HG03575 (cell line): ENCODE data around the gene MAP6.
"Not testable (repeated sequence)": the region's sequence is repeated elsewhere in the genome, so short reads cannot be mapped to it uniquely, and the experiment has no call there.

Experiments
- ATAC-seq: cut with Tn5 transposase; IDR thresholded peaks from one replicate; pipeline ENCODE4 v1.9.1; 2021; ENCODE audit not compliant: unreplicated experiment, insufficient number of reproducible peaks, low FRiP score; ENCODE audit errors: extremely low read depth

MAP6 gene

GRCh38 chr11:75598900-75599299 lies 69.9 kb downstream of the MAP6 start:
- no peak for ATAC-seq

- no peak for ATAC-seq
Observed at GRCh38 chr11:75598264-75598663, 70.6 kb downstream of the MAP6 start.

DNA sequence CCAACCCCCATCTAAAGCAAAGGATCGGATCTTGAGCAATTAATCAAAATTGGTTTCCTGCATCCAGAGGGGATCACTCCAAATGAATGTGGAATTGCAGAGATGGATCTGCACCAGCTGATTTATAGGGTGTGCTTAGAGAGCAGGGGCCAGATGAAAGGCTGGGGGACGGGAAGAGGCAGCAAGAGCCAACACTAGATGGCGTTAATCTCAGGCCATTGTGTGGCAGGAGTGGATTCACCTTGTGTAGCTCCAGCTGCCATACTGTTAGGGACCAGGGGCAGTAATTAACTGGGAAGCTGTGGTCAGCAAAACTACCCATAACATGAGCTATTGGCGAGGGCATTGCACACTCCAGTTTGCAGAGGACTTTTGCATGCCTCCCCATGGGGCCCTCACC lies 71.2 kb downstream of the MAP6 start:
- no peak for ATAC-seq

GRCh38 chr11:75596914-75597313 lies 71.9 kb downstream of the MAP6 start:
- no peak for ATAC-seq

DNA sequence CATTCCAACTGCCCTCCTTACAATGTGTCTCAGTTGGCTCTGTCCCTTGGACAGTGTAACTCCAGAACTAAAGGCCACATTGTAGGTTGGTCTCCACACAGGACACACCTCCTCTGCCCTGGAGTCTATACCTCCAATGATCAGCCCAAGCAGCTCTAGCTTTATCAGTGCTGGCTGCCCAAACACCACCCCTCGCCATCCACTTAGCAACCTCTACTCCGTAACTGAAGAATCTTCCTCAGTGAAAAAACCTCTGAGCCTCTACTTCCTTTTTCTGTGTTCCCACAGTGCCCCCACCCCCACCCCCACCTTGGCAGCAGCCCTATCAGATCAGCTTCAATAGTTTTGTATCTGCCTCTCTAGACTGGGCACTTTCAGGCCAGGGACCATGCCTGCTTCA lies 73.4 kb downstream of the MAP6 start:
- ATAC-seq, result no peak

DNA sequence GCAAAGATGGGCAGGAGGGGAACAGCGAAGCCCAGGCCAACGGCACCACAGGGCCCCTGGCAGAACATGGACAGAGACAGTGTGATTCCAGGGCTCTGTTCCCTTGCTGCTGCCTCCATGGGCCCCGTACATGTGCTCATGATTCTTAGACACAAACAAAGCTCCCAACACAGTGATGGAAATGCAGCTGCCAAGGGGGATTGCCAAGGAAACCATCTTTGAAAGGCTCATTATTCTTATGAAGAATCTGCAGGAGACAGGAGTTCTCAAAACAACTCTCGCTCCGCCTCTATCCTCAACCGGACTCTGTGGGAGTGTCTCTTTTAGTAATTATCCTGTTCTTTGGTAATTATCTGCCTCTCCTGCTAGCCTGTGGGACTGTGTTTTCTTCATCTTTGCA lies 74.6 kb downstream of the MAP6 start:
- no peak for ATAC-seq

DNA sequence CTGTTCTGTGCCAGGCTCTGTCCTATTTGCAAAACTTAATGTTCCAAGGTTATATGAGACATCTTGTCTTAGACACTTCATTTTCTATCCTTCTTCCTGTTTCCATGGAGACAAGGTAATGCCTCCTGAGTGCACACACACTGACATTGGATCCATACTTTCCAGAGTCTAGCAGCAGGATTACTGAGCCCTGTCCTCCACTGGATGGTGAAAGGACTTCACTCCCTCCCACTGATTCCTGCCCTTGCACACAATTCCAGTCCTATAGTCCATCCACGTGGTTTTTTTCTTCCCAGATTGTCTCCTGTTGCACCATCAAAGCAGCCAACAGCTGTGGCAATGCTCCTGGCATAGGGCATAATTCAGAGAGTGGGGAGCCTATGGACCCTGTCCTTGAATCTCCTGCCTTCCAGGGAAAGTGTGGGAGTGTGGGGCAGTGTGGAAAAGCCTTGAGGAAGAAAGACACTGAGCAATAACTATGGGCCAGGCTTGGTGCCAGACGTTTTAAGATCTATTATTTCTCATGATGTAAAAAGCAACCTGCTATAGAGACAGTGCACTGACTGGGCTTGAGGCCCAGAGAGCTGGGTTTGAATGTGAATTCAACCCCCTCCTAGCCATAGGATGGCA lies 75.4 kb downstream of the MAP6 start:
- no peak for ATAC-seq

GRCh38 chr11:75592715-75593114 lies 76.1 kb downstream of the MAP6 start:
- no peak for ATAC-seq

- ATAC-seq, result no peak
Observed at GRCh38 chr11:75591966-75592365, 76.9 kb downstream of the MAP6 start.

DNA sequence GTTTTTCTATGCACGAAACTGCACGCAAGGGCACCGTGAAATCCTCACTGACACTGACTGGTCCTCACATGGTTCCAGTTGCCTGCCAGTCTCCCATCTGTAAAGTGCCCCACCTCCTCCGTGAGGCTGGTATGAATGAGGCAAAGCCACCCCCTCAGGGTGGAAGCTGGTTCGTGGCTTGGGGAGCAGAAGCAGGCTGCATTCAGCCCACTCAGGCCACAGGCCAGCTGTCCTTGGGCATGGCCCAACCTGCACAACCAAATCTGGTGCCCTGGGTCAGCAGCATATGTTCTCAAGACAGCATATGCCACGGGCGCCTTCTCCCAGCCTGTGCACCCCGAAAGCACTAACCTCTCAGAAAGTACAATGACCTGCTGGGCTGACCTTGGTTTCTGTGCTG lies 77.5 kb downstream of the MAP6 start:
- ATAC-seq, result no peak

GRCh38 chr11:75589933-75590332 lies 78.9 kb downstream of the MAP6 start:
- no peak for ATAC-seq

DNA sequence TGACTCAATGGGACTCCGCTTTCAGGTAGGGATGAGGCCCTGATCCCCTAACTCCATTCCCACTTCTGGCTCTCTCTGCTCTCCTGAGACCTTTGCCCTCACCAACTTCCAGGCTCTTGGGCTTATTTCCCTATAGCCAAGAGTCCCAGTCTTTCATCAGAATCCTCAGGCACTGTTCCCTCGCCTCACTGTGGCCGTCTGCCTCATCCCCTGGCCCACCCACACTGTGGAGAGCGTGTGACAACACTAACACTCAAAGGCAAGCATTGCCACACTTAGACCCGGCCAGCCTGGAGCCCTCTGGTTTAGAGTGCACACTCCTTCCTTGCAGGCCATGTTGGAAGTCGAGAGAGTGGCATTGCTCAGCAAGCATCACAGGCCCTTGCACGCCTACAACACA lies 79.8 kb downstream of the MAP6 start:
- ATAC-seq, result no peak

- ATAC-seq, result no peak
Observed at GRCh38 chr11:75588051-75588481, 80.8 kb downstream of the MAP6 start.

DNA sequence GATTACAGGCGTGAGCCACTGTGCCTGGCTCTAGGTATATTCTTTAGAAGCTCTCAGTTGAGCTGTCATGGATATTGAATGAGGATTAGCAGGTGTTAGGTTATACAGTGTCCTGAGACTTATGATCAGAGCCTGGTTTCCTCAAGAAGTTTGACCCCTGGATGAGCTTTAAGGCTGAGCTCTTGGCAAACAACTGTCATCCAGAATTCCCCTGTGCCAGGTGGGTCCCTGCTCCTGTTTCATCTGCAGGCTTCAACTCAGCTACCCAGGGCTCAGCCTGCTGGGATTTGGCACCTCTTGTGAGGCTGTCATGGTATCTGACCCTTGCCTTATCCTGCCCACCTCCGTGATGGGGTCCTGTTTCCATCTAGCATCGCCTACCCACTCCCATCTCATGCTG lies 82.4 kb downstream of the MAP6 start:
- ATAC-seq, result no peak

GRCh38 chr11:75585293-75585670 lies 83.6 kb downstream of the MAP6 start:
- ATAC-seq, result no peak

GRCh38 chr11:75584659-75585292 lies 84.1 kb downstream of the MAP6 start:
- ATAC-seq, result not testable (repeated sequence)

DNA sequence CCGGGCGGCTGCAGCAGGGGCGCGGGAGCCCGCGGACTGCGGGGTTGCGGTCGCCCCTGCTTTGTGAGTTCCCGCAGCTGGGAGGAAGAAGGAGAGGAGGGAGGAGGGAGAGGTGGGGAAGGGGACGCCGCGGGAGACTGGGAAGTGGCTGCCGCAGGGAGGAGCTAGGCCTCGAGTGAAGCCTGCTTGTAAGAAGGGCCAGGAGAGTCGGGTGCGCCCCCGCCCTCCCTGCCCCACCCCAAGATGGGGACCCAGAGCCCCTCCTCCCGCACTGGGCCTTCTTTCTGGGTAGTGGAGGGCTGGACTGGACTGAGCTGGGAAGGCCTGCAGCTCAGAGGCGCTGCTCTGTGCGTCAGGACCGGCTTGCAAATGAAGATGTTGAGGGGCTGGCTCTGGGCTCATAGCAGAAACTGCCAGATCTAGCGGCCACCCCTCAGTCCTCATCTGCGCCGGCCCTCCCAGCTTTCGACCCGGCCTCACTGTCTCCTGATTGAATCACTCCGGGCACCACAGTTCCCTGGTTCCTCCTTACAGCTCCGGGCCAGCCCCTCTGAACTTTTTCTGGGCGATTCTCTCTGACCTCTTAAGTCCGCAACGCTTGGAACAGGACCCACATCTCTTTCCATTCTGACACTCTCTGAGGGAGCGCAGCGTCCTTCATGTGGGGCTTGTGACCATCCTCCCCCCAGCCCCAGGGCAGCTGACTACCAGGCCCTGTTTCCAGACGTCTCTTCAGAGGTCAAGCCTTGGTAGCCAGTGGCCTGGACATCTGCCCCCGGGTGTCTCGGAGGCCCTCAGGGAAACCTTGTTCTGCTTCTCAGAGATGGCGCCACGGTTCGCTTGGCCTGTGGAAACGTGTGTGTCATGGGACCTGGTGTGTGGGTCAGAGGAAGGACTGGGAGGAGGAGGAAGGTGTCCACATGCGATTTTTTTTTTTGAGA lies 84.8 kb downstream of the MAP6 start:
- no peak for ATAC-seq

DNA sequence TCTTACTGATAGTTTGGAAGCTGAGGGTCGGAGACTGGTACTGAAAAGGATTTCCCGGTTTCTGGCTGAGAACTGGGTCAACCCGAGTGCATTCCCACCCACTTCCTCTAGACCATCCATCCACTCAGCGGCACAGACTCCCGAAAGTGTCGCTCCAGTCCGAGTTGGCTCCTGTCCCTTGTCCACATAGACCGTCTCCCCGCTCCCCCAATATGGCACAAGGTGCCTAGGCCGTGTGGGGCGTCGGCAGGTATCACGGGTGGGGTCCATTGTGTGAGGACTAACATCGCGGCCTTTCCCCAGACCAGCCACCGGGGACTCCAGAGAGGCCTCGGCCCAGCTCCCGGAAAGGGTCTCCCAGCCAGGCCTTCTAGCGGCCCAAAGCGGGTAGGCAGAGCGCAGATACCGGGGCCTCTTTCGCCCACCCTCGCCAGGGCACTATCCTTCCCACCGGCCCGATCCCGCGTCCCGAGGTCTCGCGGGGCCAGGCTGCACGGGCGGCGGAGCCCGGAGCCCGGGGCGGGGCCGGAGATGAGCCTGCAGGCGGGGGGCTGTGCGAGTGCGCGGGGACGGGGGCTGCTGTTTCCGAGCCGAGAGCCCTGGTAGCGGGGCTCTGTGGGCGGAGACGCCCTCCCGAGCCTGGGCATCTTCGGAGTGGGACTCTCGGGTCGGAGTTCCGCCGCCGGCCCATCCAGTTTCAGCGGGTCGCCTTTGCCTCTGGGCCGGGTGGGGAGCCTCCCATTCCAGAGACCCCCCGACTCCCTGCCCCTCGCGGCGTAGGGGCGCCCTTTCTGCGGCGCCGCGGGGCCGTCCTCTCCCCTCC lies 85.7 kb downstream of the MAP6 start:
- no peak for ATAC-seq

GRCh38 chr11:75582506-75582894 lies 86.3 kb downstream of the MAP6 start:
- no peak for ATAC-seq
